ENCODE data around the gene MYL1. TPM values are rescaled to one million over a fixed set of nuclear protein-coding genes. Genes with fewer than 3 reads are reported as not detected.
A peak's percentile ranks its signal among the peaks of the same experiment; 100 is the strongest.

Gene MYL1
- polyA plus RNA-seq (2011; rRNA removed) (not detected in 2 replicates), polyA minus RNA-seq (2011; rRNA and poly(A)+ RNA removed) (not detected in 2 replicates)

GRCh38 chr2:210315015-210315788 lies at the start of gene MYL1:
MYL1 (minus strand) TSS chr2:210315174; CDS start chr2:210315042, 132 bp downstream.
- ChIA-PET CTCF (no interaction called here), POLR2A (no interaction called here)
- no peak for TF ChIP-seq CTCF (IDR thresholded peaks at IDR 0.05; ENCODE audit: low read depth, low read length)
- Histone ChIP-seq H3K27ac (ENCODE audit: low read depth, low read length) (no peak within 1 kb of the TSS), H3K27me3 (ENCODE audit: control insufficient read depth, insufficient read depth, low read length) (no peaks in the 10 kb centered on the region), H3K4me3 (ENCODE audit: low read depth, low read length) (no peak within 1 kb of the TSS), H3K9me3 (ENCODE audit: control insufficient read depth, insufficient read depth, low read length) (peaks cover 3% of the 10 kb centered on the region; the same call in 1 of the 2 replicates)
- no peak for DNase-seq (ENCODE audit: low read depth, low spot score)

- no peak overlapping the region for H3K4me3 ChIP-seq (ENCODE audit: low read depth, low read length)
- POLR2A ChIA-PET: no interaction called here
- H3K27me3 ChIP-seq (ENCODE audit: control insufficient read depth, insufficient read depth, low read length): no peaks in the 10 kb centered on the region
- no peak for TF ChIP-seq CTCF (IDR thresholded peaks at IDR 0.05; ENCODE audit: low read depth, low read length)
- H3K27ac ChIP-seq (ENCODE audit: low read depth, low read length): no peak overlapping the region
- H3K9me3 ChIP-seq (ENCODE audit: control insufficient read depth, insufficient read depth, low read length): peaks cover 10% of the 10 kb centered on the region
- CTCF ChIA-PET: no interaction called here
- DNase-seq (ENCODE audit: low read depth, low spot score): no peak
These were observed 48.9 kb upstream of the MYL1 start for GRCh38 chr2:210363876-210364275.

GRCh38 chr2:210363261-210363660 lies 48.3 kb upstream of the MYL1 start:
- H3K27ac ChIP-seq (ENCODE audit: low read depth, low read length): no peak overlapping the region
- no peak overlapping the region for H3K4me3 ChIP-seq (ENCODE audit: low read depth, low read length)
- TF ChIP-seq CTCF (IDR thresholded peaks at IDR 0.05; ENCODE audit: low read depth, low read length): peak; percentile 4; the same call in 1 of the 2 replicates
- CTCF ChIA-PET: no interaction called here
- DNase-seq (ENCODE audit: low read depth, low spot score): no peak
- POLR2A ChIA-PET: no interaction called here
- no peaks in the 10 kb centered on the region for H3K27me3 ChIP-seq (ENCODE audit: control insufficient read depth, insufficient read depth, low read length)
- peaks cover 10% of the 10 kb centered on the region for H3K9me3 ChIP-seq (ENCODE audit: control insufficient read depth, insufficient read depth, low read length)

- Histone ChIP-seq H3K27me3 (ENCODE audit: control insufficient read depth, insufficient read depth, low read length) (no peaks in the 10 kb centered on the region), H3K9me3 (ENCODE audit: control insufficient read depth, insufficient read depth, low read length) (peaks cover 10% of the 10 kb centered on the region), H3K27ac (ENCODE audit: low read depth, low read length) (no peak overlapping the region), H3K4me3 (ENCODE audit: low read depth, low read length) (no peak overlapping the region)
- ChIA-PET POLR2A (no interaction called here), CTCF (no interaction called here)
- no peak for TF ChIP-seq CTCF (IDR thresholded peaks at IDR 0.05; ENCODE audit: low read depth, low read length)
- DNase-seq (ENCODE audit: low read depth, low spot score): no peak
These were observed 45.4 kb upstream of the MYL1 start for GRCh38 chr2:210360412-210360811.

- no peak for DNase-seq (ENCODE audit: low read depth, low spot score)
- H3K4me3 ChIP-seq (ENCODE audit: low read depth, low read length): no peak overlapping the region
- POLR2A ChIA-PET: no interaction called here
- no peaks in the 10 kb centered on the region for H3K27me3 ChIP-seq (ENCODE audit: control insufficient read depth, insufficient read depth, low read length)
- H3K27ac ChIP-seq (ENCODE audit: low read depth, low read length): no peak overlapping the region
- CTCF ChIA-PET: no interaction called here
- no peaks in the 10 kb centered on the region; the same call in 1 of the 2 replicates for H3K9me3 ChIP-seq (ENCODE audit: control insufficient read depth, insufficient read depth, low read length)
- TF ChIP-seq CTCF (IDR thresholded peaks at IDR 0.05; ENCODE audit: low read depth, low read length): no peak
These were observed 42.0 kb upstream of the MYL1 start for GRCh38 chr2:210356944-210357343.

Data from AG04450 (cell line).